D721Med (cell line): ENCODE measurements around the gene KLC4.

Source experiments
- DNase-seq: peaks from one replicate; pipeline ENCODE4 v3.0.0; 2011; ENCODE audit warnings: low spot score; ENCODE audit not compliant: insufficient read length
- FAIRE-seq: peaks from 2 replicates; lab custom pipeline; 2011; peaks lifted over from hg19 to GRCh38; lab: Jason Lieb, UNC
- TF ChIP-seq, protein P1 (sequence below): IDR thresholded peaks from 2 replicates; pipeline ENCODE4 v1.5.1; 2012; ENCODE audit warnings: mild to moderate bottlenecking, control low read depth; ENCODE audit not compliant: insufficient read depth; ENCODE audit errors: missing control alignments

The KLC4 gene

DNA sequence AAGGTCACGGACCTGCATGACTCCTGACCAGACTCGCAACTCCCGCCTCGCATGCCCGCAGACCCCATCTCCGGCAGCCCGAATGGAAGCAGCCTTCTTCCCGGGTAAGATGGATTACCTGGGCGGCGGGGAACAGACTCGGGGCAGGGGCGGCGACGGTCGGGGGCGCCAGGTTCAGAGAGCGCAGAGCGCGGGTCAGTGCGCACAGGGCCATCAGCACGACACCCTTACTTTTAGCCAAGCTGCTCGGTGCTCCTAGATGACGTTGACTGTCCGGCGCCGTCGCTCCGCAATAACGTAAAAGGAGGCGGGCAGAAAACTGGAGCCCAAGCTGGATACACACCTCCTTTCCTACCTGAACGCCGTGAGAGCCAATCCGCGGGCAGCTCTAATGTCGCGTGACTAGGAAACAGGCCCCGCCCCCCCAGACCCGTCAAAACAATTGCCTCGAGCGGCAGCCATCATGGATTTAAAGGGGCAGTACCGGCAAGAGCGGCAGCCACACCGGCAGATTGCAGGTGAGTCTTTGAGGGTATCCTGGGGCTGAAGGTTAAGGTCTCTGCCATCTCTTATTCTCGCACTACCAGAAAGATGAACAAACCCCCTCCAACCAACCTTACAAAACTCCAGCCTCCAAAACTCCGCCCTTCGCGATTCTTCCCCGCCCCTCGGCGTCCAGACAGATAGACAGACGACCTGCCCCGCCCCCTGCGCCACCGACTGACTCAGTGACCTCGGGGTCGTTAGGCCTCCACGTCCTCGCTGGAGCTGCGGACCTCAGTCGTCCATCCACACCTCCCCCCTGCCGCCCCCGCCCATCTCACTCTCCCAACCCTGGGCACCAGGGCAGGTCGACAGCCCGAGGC is at the start of gene KLC4, which contains the start of gene MRPL2:
Gene KLC4 (plus strand): TSS at position 464 of the 866 bp plus-strand sequence. CDS start 1,705 bp downstream, outside the sequence.
Gene MRPL2 (minus strand): TSS at position 267 of the 866 bp plus-strand sequence. CDS start 53 bp downstream, at position 214.
- no peak for FAIRE-seq
- TF ChIP-seq, protein P1, sequence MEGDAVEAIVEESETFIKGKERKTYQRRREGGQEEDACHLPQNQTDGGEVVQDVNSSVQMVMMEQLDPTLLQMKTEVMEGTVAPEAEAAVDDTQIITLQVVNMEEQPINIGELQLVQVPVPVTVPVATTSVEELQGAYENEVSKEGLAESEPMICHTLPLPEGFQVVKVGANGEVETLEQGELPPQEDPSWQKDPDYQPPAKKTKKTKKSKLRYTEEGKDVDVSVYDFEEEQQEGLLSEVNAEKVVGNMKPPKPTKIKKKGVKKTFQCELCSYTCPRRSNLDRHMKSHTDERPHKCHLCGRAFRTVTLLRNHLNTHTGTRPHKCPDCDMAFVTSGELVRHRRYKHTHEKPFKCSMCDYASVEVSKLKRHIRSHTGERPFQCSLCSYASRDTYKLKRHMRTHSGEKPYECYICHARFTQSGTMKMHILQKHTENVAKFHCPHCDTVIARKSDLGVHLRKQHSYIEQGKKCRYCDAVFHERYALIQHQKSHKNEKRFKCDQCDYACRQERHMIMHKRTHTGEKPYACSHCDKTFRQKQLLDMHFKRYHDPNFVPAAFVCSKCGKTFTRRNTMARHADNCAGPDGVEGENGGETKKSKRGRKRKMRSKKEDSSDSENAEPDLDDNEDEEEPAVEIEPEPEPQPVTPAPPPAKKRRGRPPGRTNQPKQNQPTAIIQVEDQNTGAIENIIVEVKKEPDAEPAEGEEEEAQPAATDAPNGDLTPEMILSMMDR: no peak

DNA sequence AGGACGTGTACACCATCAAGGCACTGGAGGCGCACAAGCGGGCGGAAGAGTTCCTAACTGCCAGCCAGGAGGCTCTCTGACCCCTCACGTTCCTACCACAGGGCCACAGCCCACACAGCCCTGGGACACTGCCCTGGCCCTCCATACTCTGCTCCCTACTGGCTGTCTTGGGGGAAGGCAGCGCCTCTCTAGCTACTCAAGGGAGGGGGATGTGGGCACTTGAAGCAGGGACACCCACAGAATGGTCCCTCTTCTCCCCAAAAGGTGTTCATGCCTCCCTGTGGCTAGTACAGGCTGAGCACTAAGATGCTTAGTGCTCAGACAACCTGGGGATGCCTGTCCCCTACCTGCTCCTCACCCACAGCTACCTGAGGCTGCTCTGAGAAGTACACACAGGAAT is 48.2 kb upstream of the KLC4 start:
- TF ChIP-seq, protein P1: no peak
- FAIRE-seq (no peak), DNase-seq (no peak)

More for the DNA sequence above, at the start of gene KLC4, which contains the start of gene MRPL2:
- DNase-seq: peak; percentile 99

DNA sequence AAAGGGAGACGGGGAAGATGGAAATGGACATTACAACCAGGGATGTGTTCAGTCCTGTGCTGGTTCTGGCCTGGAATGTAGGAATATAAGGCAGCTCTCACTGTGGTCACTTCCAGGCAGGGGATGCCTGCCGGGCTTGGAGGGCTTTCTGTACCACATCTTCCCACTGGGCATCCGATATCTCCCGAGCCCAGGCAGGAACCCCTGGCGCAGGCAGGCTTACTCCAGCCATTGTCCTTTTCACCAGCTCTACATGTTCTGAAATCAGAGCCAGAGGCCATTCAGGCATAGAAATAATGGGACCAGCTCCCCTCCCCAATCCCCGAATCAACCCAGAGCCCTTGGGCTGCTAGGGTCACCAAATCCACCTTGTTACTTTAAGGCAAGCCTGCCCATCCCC is 47.1 kb upstream of the KLC4 start:
- DNase-seq: no peak
- no peak for FAIRE-seq
- TF ChIP-seq, protein P1: no peak

DNA sequence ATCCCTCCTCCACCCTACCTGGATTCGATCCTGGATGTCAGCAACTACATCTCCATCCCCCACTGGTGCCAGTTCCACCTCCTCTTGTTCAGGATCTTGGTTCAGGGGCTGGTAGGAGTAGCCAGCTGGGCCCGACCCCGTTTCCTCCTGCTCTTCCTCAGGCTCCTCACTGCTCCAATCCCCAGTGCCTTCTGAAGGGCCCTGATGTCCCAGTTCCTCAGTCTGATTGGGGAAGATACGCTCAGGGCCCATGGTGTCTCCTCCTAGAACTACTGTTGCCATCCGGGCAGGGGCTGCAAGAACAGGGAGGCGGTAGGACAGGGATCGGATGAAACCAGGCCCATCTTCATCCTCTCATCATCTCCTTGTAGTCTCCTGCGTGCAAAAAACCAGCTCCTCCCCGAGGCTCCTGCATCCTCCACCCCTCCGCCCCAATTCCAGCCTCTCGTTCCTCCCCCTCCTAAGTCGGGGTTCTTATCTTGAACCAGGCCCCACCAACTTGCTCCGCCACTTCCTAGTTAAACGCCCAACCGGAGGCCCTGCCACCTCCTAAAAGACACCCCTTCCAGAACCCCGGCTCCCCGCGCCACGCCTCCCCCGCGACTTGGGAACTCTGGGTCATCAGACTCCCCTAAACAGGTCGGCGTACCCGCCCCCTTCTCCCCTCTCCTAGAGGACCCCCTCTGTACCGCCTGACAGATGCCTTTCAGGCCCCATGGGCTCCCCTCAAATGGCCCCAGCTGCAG is 46.2 kb upstream of the KLC4 start:
- FAIRE-seq (no peak), DNase-seq (no peak)
- TF ChIP-seq, protein P1: no peak

DNA sequence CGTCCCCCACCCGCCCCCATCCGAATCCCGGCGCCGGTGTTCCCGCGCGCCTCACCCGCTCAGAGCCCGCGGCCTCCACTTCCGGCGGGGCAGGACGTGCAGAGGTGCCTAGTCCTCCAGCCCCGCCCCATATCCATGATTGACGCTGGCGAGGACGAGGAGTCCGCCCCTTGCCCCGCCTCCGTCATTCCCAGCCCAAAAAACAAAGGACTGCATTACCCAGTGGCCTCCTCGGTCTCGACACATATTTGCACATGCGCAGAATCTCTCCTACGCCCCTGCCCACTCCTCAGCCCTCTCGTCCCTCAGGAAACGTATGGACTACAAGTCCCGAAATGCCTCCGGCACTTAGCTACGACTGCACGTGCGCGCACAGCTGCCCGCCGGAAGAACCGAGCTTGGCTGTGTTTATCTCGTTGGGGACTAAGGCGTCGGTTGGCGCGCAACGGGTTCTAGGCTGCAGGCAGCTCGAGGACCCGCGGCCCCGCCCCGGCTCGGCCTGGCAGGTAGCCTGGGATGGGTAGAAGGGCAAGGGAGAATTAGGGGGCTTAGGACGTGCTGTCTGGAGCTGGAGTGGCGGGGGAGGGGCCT is 45.5 kb upstream of the KLC4 start, which contains the start of the genes KLHDC3 and MEA1:
Gene KLHDC3 (plus strand): TSS at position 407 of the 591 bp plus-strand sequence. CDS start 2,944 bp downstream, outside the sequence.
Gene MEA1 (minus strand): TSS at position 104 of the 591 bp plus-strand sequence. CDS start 133 bp downstream, outside the sequence.
- TF ChIP-seq, protein P1: no peak
- FAIRE-seq: peak; percentile 38
- peak; percentile 91 for DNase-seq

DNA sequence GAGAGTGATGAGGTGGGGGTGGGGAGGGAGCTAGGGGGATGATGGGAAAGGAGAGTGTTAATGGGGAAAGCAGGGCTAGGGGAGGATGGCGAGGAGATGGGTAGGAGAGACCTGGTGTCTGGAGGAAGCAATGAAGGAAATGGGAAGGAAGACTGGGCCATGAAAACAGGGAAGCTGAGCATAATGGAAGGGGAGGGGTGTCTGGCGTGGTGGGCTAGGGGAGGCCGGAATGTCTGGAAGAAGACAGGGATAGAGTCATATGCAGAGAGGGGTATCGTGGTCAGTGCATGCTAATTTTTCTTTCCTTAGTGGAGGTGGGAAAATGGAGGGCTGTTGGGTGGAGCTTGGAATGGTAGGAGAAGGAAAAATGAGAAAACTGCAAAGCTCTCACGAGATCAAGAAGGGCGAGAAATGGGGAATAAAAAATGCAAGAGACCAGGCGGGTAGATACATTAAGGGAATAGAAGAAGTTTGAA is 45.0 kb upstream of the KLC4 start:
- DNase-seq (peak; percentile 68), FAIRE-seq (no peak)
- TF ChIP-seq, protein P1: no peak
